Heart left ventricle (tissue), 13 donors: ENCODE data around the gene MYL11.

Experiments used
- CTCF ChIP-seq, 12 donors: fragments of 200-600 bp; sonication (generic) in 4 of 12; IDR thresholded peaks; one replicate each; pipeline versions ENCODE4 v1.5.0 to v1.8.0; 2018 to 2022; ENCODE audit warnings: antibody characterized with exemption in 12 of 12, mild to moderate bottlenecking in 5 of 12
- POLR2A ChIP-seq, 2 donors: fragments of 450-650 bp; IDR thresholded peaks; one replicate each; pipeline ENCODE4 v1.6.1; 2017; ENCODE audit warnings: antibody characterized with exemption in 2 of 2, mild to moderate bottlenecking in 2 of 2, moderate library complexity in 2 of 2
- donor health status: ischemic (EF 13 %, LVEDD 7.1; RV severe dilation, severe dysfunction).
- donor health status: DM: no; HTN: yes; CAD: no.
- donor health status: DM: no; HTN: no; CAD: no.
- donor health status: ischemic (EF 25% LVEDD 6.9; RV normal size, moderate dysfunction).
- donor health status: ischemic (EF 25% LVEDD 5.7; RV mildly dilated, moderate dysfunction).
- donor health status: ischemic (EF 35%, LVEDD 5.7; RV mildly dilated, moderate dysfunction).
- donor health status: nonischemic (EF 11% LVEDD 7.7; RV severe dilation, severe dysfunction).
- donor health status: DM: yes; HTN: yes; CAD: no.
- donor health status: PGD.
- donor health status: ischemic (EF 29% LVEDD 5.4; RV normal size, mild dysfunction).
- donor health status: nonischemic (EF 23%, LVEDD 6.1; RV moderate dilation, normal function).

GRCh38 chr16:30413112-30413806 is 38.7 kb downstream of the MYL11 start:
- TF ChIP-seq POLR2A (IDR thresholded peaks at IDR 0.05) (no peak), CTCF (IDR thresholded peaks at IDR 0.05) (no peak)
